Measurements from ENCODE around the gene PRRT3.
"Not testable (repeated sequence)": the region's sequence is repeated elsewhere in the genome, so short reads cannot be mapped to it uniquely, and the experiment has no call there.

Gene PRRT3

GRCh38 chr3:9955067-9955502 lies 2.9 kb upstream of the PRRT3 start:
- Mint-ChIP-seq H3K9me3 (no peaks in the 10 kb centered on the region), H3K4me1 (peaks cover 17% of the 10 kb centered on the region), H3K36me3 (no peaks in the 10 kb centered on the region), H3K27ac (peak overlapping the region; percentile 2), H3K4me3 (no peak overlapping the region)
- no peak for ATAC-seq
- no peak for DNase-seq (ENCODE audit: low spot score in 2 of 2)

- DNase-seq (ENCODE audit: low spot score in 2 of 2) (peak in 1 of 2 donors; percentile 57), ATAC-seq (peak; percentile 27)
- Mint-ChIP-seq H3K36me3 (no peaks in the 10 kb centered on the region), H3K9me3 (no peaks in the 10 kb centered on the region), H3K4me1 (peaks cover 18% of the 10 kb centered on the region), H3K4me3 (peak overlapping the region; percentile 79), H3K27ac (peak overlapping the region; percentile 67)
These were observed 628 bp downstream of the PRRT3 start for GRCh38 chr3:9951598-9951961.

GRCh38 chr3:9951126-9951525 lies 1.1 kb downstream of the PRRT3 start:
- peaks cover 21% of the 10 kb centered on the region for H3K4me1 Mint-ChIP-seq
- H3K4me3 Mint-ChIP-seq = peak overlapping the region; percentile 79
- no peak for ATAC-seq
- no peaks in the 10 kb centered on the region for H3K9me3 Mint-ChIP-seq
- no peak for DNase-seq (ENCODE audit: low spot score in 2 of 2)
- H3K36me3 Mint-ChIP-seq = no peaks in the 10 kb centered on the region
- peak overlapping the region; percentile 67 for H3K27ac Mint-ChIP-seq

GRCh38 chr3:9949626-9950025 lies 2.6 kb downstream of the PRRT3 start:
- H3K4me1 Mint-ChIP-seq = peaks cover 23% of the 10 kb centered on the region
- H3K27ac Mint-ChIP-seq = no peak overlapping the region
- peaks cover 7% of the 10 kb centered on the region for H3K36me3 Mint-ChIP-seq
- H3K4me3 Mint-ChIP-seq = no peak overlapping the region
- H3K9me3 Mint-ChIP-seq = no peaks in the 10 kb centered on the region
- DNase-seq (ENCODE audit: low spot score in 2 of 2) (no peak), ATAC-seq (no peak)

- ATAC-seq (no peak), DNase-seq (ENCODE audit: low spot score in 2 of 2) (no peak)
- no peaks in the 10 kb centered on the region for H3K9me3 Mint-ChIP-seq
- peaks cover 23% of the 10 kb centered on the region for H3K4me1 Mint-ChIP-seq
- peaks cover 7% of the 10 kb centered on the region for H3K36me3 Mint-ChIP-seq
- H3K27ac Mint-ChIP-seq = no peak overlapping the region
- no peak overlapping the region for H3K4me3 Mint-ChIP-seq
These were observed 3.1 kb downstream of the PRRT3 start for GRCh38 chr3:9949115-9949514.

- DNase-seq (ENCODE audit: low spot score in 2 of 2) (no peak), ATAC-seq (no peak)
- Mint-ChIP-seq H3K4me3 (no peak overlapping the region), H3K4me1 (peaks cover 23% of the 10 kb centered on the region), H3K27ac (no peak overlapping the region), H3K36me3 (peaks cover 7% of the 10 kb centered on the region), H3K9me3 (no peaks in the 10 kb centered on the region)
These were observed 3.6 kb downstream of the PRRT3 start for GRCh38 chr3:9948586-9948985.

- Mint-ChIP-seq H3K9me3 (no peaks in the 10 kb centered on the region), H3K4me3 (no peak overlapping the region), H3K4me1 (peaks cover 23% of the 10 kb centered on the region), H3K27ac (no peak overlapping the region), H3K36me3 (peaks cover 13% of the 10 kb centered on the region)
- ATAC-seq (no peak), DNase-seq (ENCODE audit: low spot score in 2 of 2) (no peak)
These were observed 4.9 kb downstream of the PRRT3 start for GRCh38 chr3:9947025-9947995.

- ATAC-seq = peak; percentile 87
- Mint-ChIP-seq H3K27ac (peak overlapping the region; percentile 90), H3K4me3 (peak overlapping the region; percentile 77), H3K9me3 (no peaks in the 10 kb centered on the region), H3K36me3 (peaks cover 22% of the 10 kb centered on the region), H3K4me1 (peaks cover 20% of the 10 kb centered on the region)
- peak; percentile 63 to 78 for DNase-seq (ENCODE audit: low spot score in 2 of 2)
These were observed 5.8 kb downstream of the PRRT3 start for GRCh38 chr3:9946112-9947024.

- DNase-seq (ENCODE audit: low spot score in 2 of 2) (no peak), ATAC-seq (no peak)
- H3K4me3 Mint-ChIP-seq = peak overlapping the region; percentile 77
- no peaks in the 10 kb centered on the region for H3K9me3 Mint-ChIP-seq
- peaks cover 9% of the 10 kb centered on the region for H3K4me1 Mint-ChIP-seq
- H3K27ac Mint-ChIP-seq = no peak overlapping the region
- H3K36me3 Mint-ChIP-seq = peaks cover 26% of the 10 kb centered on the region
These were observed 6.8 kb downstream of the PRRT3 start for GRCh38 chr3:9945358-9945757.

GRCh38 chr3:9944271-9944670 lies 7.9 kb downstream of the PRRT3 start:
- peaks cover 5% of the 10 kb centered on the region for H3K4me1 Mint-ChIP-seq
- no peak for ATAC-seq
- no peak for DNase-seq (ENCODE audit: low spot score in 2 of 2)
- no peaks in the 10 kb centered on the region for H3K9me3 Mint-ChIP-seq
- peak overlapping the region; percentile 1 for H3K27ac Mint-ChIP-seq
- H3K36me3 Mint-ChIP-seq = peaks cover 26% of the 10 kb centered on the region
- H3K4me3 Mint-ChIP-seq = no peak overlapping the region

GRCh38 chr3:9942934-9943690 lies 9.1 kb downstream of the PRRT3 start:
- DNase-seq (ENCODE audit: low spot score in 2 of 2) (no peak), ATAC-seq (no peak)
- Mint-ChIP-seq H3K27ac (peak overlapping the region; percentile 1), H3K4me3 (no peak overlapping the region), H3K4me1 (peaks cover 5% of the 10 kb centered on the region), H3K9me3 (no peaks in the 10 kb centered on the region), H3K36me3 (peaks cover 26% of the 10 kb centered on the region)

- no peak overlapping the region for H3K4me3 Mint-ChIP-seq
- H3K4me1 Mint-ChIP-seq = peaks cover 5% of the 10 kb centered on the region
- DNase-seq (ENCODE audit: low spot score in 2 of 2) (no peak), ATAC-seq (no peak)
- peak overlapping the region; percentile 1 for H3K27ac Mint-ChIP-seq
- peaks cover 32% of the 10 kb centered on the region for H3K36me3 Mint-ChIP-seq
- no peaks in the 10 kb centered on the region for H3K9me3 Mint-ChIP-seq
These were observed 10.0 kb downstream of the PRRT3 start for GRCh38 chr3:9942164-9942563.

GRCh38 chr3:9940746-9941145 lies 11.5 kb downstream of the PRRT3 start:
- no peak overlapping the region for H3K4me3 Mint-ChIP-seq
- H3K36me3 Mint-ChIP-seq = peaks cover 44% of the 10 kb centered on the region
- H3K4me1 Mint-ChIP-seq = peaks cover 2% of the 10 kb centered on the region
- no peak for ATAC-seq
- H3K27ac Mint-ChIP-seq = no peak overlapping the region
- DNase-seq (ENCODE audit: low spot score in 2 of 2) = no peak
- no peaks in the 10 kb centered on the region for H3K9me3 Mint-ChIP-seq

- Mint-ChIP-seq H3K36me3 (peaks cover 39% of the 10 kb centered on the region), H3K4me1 (peaks cover 10% of the 10 kb centered on the region)
- H3K9me3 Mint-ChIP-seq; H3K27ac Mint-ChIP-seq; H3K4me3 Mint-ChIP-seq; DNase-seq (ENCODE audit: low spot score in 2 of 2); ATAC-seq: not testable (repeated sequence)
These were observed 12.3 kb downstream of the PRRT3 start for GRCh38 chr3:9939906-9940305.

- Mint-ChIP-seq H3K4me3 (no peak overlapping the region), H3K27ac (no peak overlapping the region), H3K36me3 (peaks cover 39% of the 10 kb centered on the region), H3K4me1 (peaks cover 19% of the 10 kb centered on the region), H3K9me3 (no peaks in the 10 kb centered on the region)
- DNase-seq (ENCODE audit: low spot score in 2 of 2) (no peak), ATAC-seq (no peak)
These were observed 13.2 kb downstream of the PRRT3 start for GRCh38 chr3:9938966-9939365.

Data from stimulated activated effector memory CD8-positive, alpha-beta T cell treated with anti-CD3 and anti-CD28 coated beads, Interleukin-12 subunit alpha, Interleukin-12 subunit beta, amount 100 ng/mL, for 72 hours (primary cell).